Liver (tissue), 2 donors: Measurements from ENCODE around the gene CALHM3.

ENCODE experiments used
- CTCF ChIP-seq: fragments of 150-350 bp; IDR thresholded peaks from 2 replicates; pipeline ENCODE4 v1.5.1; 2017; ENCODE audit warnings: improper control_type of control experiment, low read depth, low read length; ENCODE audit not compliant: missing input control
- MAX ChIP-seq: IDR thresholded peaks from 2 replicates; pipeline ENCODE4 v1.6.1; 2016; ENCODE audit warnings: antibody characterized with exemption
- donor health status: healthy.

- TF ChIP-seq CTCF (no peak), MAX (no peak)
Measured at GRCh38 chr10:103487410-103487708, 8.3 kb upstream of the CALHM3 start.
